BJ (cell line): Measurements from ENCODE around the gene NUDT12. TPM values are rescaled to one million over a fixed set of nuclear protein-coding genes. Genes with fewer than 3 reads are reported as not detected.

Source experiments
- CTCF ChIA-PET: fragments of 350-600 bp; formaldehyde crosslinking; extraction: SDS; loops from one replicate; lab custom pipeline; 2021; ENCODE audit warnings: antibody characterized with exemption, inconsistent platforms; lab: Yijun Ruan, JAX
- POLR2A ChIA-PET: fragments of 300-600 bp; sonication (Branson Sonifier 250); formaldehyde crosslinking; extraction: SDS; loops from one replicate; lab custom pipeline; 2021; ENCODE audit warnings: antibody characterized with exemption; lab: Charles Lee
- DNase-seq: peaks from one replicate; pipeline ENCODE4 v3.0.0-alpha.2; 2011; ENCODE audit warnings: low read depth
- H3K27me3 ChIP-seq: 2 replicates; pipeline ENCODE4 v1.6.0; 2011; ENCODE audit warnings: low read length; ENCODE audit not compliant: control insufficient read depth, insufficient read depth
- H3K36me3 ChIP-seq: 2 replicates; pipeline ENCODE4 v1.5.1; 2011; ENCODE audit warnings: low read length; ENCODE audit not compliant: control insufficient read depth, insufficient read depth
- H3K4me3 ChIP-seq: 2 replicates; pipeline ENCODE4 v1.5.1; 2011; ENCODE audit warnings: low read depth, mild to moderate bottlenecking, control low read depth, low read length
- CTCF ChIP-seq: IDR thresholded peaks from 2 replicates; pipeline ENCODE4 v1.5.1; 2011; ENCODE audit warnings: low read depth, mild to moderate bottlenecking, control low read depth, inconsistent platforms, low read length, moderate library complexity; ENCODE audit not compliant: insufficient read depth
- polyA plus RNA-seq: library from polyadenylated mRNA; depleted of rRNA; stranded (reverse); fragments of >200 nt; gene quantifications from 2 replicates; pipeline ENCODE4 v1.2.3, GENCODE V29; 2011

NUDT12 gene
- polyA plus RNA-seq, 1 experiment, result 3.4 TPM

- Histone ChIP-seq H3K27me3 (no peaks in the 10 kb centered on the region), H3K36me3 (no peaks in the 10 kb centered on the region), H3K4me3 (no peak overlapping the region)
- DNase-seq, result no peak
- CTCF ChIA-PET, result no interaction called here
- no peak for TF ChIP-seq CTCF
- POLR2A ChIA-PET, result no interaction called here
These were observed 37.5 kb upstream of the NUDT12 start for GRCh38 chr5:103600086-103600485.

GRCh38 chr5:103598997-103599566 lies 36.5 kb upstream of the NUDT12 start:
- CTCF ChIA-PET, result interaction anchor here (1.2 kb wide), 1 partner anchor 17 kb away, joined by 3 read pairs; no protein-coding TSS in a partner anchor
- Histone ChIP-seq H3K4me3 (no peak overlapping the region), H3K36me3 (no peaks in the 10 kb centered on the region), H3K27me3 (no peaks in the 10 kb centered on the region)
- POLR2A ChIA-PET, result no interaction called here
- TF ChIP-seq CTCF, result no peak
- peak; percentile 23 for DNase-seq

- no peak for DNase-seq
- ChIA-PET POLR2A (no interaction called here), CTCF (no interaction called here)
- Histone ChIP-seq H3K4me3 (no peak overlapping the region), H3K27me3 (no peaks in the 10 kb centered on the region), H3K36me3 (no peaks in the 10 kb centered on the region)
- TF ChIP-seq CTCF, result no peak
These were observed 27.6 kb upstream of the NUDT12 start for GRCh38 chr5:103590221-103590620.

GRCh38 chr5:103589776-103590175 lies 27.2 kb upstream of the NUDT12 start:
- CTCF ChIA-PET, result no interaction called here
- TF ChIP-seq CTCF, result no peak
- POLR2A ChIA-PET, result no interaction called here
- Histone ChIP-seq H3K36me3 (no peaks in the 10 kb centered on the region), H3K27me3 (no peaks in the 10 kb centered on the region), H3K4me3 (no peak overlapping the region)
- DNase-seq, result no peak

GRCh38 chr5:103589357-103589756 lies 26.8 kb upstream of the NUDT12 start:
- H3K4me3 ChIP-seq, result no peak overlapping the region
- H3K36me3 ChIP-seq, result no peaks in the 10 kb centered on the region
- ChIA-PET CTCF (interaction anchor here (4.5 kb wide), 1 partner anchor 589 kb away, joined by 27 read pairs; no protein-coding TSS in a partner anchor), POLR2A (no interaction called here)
- no peaks in the 10 kb centered on the region for H3K27me3 ChIP-seq
- TF ChIP-seq CTCF, result no peak
- no peak for DNase-seq
